GM19240 (cell line): ENCODE data around the gene BRI3BP.
"Not testable (repeated sequence)": the region's sequence is repeated elsewhere in the genome, so short reads cannot be mapped to it uniquely, and the experiment has no call there.

Experiments
- DNase-seq: peaks from one replicate; pipeline ENCODE4 v3.0.0; 2011; ENCODE audit warnings: low spot score; ENCODE audit not compliant: insufficient read length

BRI3BP gene

GRCh38 chr12:124972211-124972610 is 21.2 kb upstream of the BRI3BP start:
- DNase-seq = no peak

- DNase-seq = no peak
Measured at GRCh38 chr12:124975276-124975675, 18.2 kb upstream of the BRI3BP start.

GRCh38 chr12:124976999-124977398 is 16.4 kb upstream of the BRI3BP start:
- no peak for DNase-seq

GRCh38 chr12:124979568-124979967 is 13.9 kb upstream of the BRI3BP start:
- no peak for DNase-seq

- DNase-seq = no peak
Measured at GRCh38 chr12:124980098-124980892, 13.2 kb upstream of the BRI3BP start.

GRCh38 chr12:124986876-124987275 is 6.6 kb upstream of the BRI3BP start:
- not testable (repeated sequence) for DNase-seq

GRCh38 chr12:124992874-124993625 is 395 bp upstream of the BRI3BP start:
- peak; percentile 67 for DNase-seq

GRCh38 chr12:124994437-124994975 is 1.1 kb downstream of the BRI3BP start:
- no peak for DNase-seq

GRCh38 chr12:124995200-124995961 is 1.9 kb downstream of the BRI3BP start:
- DNase-seq = peak; percentile 35

- no peak for DNase-seq
Measured at GRCh38 chr12:124998705-124999104, 5.3 kb downstream of the BRI3BP start.

GRCh38 chr12:125001636-125002035 is 8.2 kb downstream of the BRI3BP start:
- no peak for DNase-seq

- DNase-seq = no peak
Measured at GRCh38 chr12:125003021-125003420, 9.6 kb downstream of the BRI3BP start.

- no peak for DNase-seq
Measured at GRCh38 chr12:125004621-125005020, 11.2 kb downstream of the BRI3BP start.

- no peak for DNase-seq
Measured at GRCh38 chr12:125005652-125006051, 12.2 kb downstream of the BRI3BP start.

GRCh38 chr12:125006365-125006764 is 12.9 kb downstream of the BRI3BP start:
- no peak for DNase-seq

- DNase-seq = no peak
Measured at GRCh38 chr12:125013816-125014442, 20.5 kb downstream of the BRI3BP start.

GRCh38 chr12:125014526-125014925 is 21.1 kb downstream of the BRI3BP start:
- DNase-seq = no peak

- no peak for DNase-seq
Measured at GRCh38 chr12:125015680-125016310, 22.4 kb downstream of the BRI3BP start.

GRCh38 chr12:125017801-125018200 is 24.4 kb downstream of the BRI3BP start:
- DNase-seq = no peak

GRCh38 chr12:125018356-125018755 is 24.9 kb downstream of the BRI3BP start:
- DNase-seq = no peak

- DNase-seq = no peak
Measured at GRCh38 chr12:125021096-125021495, 27.7 kb downstream of the BRI3BP start.
